Measurements from ENCODE around the gene TBC1D1.

The TBC1D1 gene

GRCh38 chr4:38067499-38067898 lies 176.6 kb downstream of the TBC1D1 start:
- Mint-ChIP-seq H3K27ac (no peak overlapping the region), H3K9me3 (no peaks in the 10 kb centered on the region), H3K4me3 (no peak overlapping the region), H3K36me3 (peaks cover 16% of the 10 kb centered on the region), H3K4me1 (peaks cover 21% of the 10 kb centered on the region)
- ATAC-seq (no peak), DNase-seq (ENCODE audit: low spot score in 2 of 2) (no peak)

GRCh38 chr4:38068107-38068506 lies 177.2 kb downstream of the TBC1D1 start:
- peaks cover 15% of the 10 kb centered on the region for H3K4me1 Mint-ChIP-seq
- no peak for ATAC-seq
- H3K4me3 Mint-ChIP-seq, result no peak overlapping the region
- no peaks in the 10 kb centered on the region for H3K9me3 Mint-ChIP-seq
- peaks cover 21% of the 10 kb centered on the region for H3K36me3 Mint-ChIP-seq
- H3K27ac Mint-ChIP-seq, result peak overlapping the region; percentile 4
- DNase-seq (ENCODE audit: low spot score in 2 of 2), result no peak

GRCh38 chr4:38069271-38069760 lies 178.4 kb downstream of the TBC1D1 start:
- Mint-ChIP-seq H3K4me1 (peaks cover 13% of the 10 kb centered on the region), H3K4me3 (no peak overlapping the region), H3K27ac (peak overlapping the region; percentile 65), H3K36me3 (peaks cover 27% of the 10 kb centered on the region), H3K9me3 (no peaks in the 10 kb centered on the region)
- ATAC-seq (no peak), DNase-seq (ENCODE audit: low spot score in 2 of 2) (no peak)

GRCh38 chr4:38071801-38072431 lies 181.0 kb downstream of the TBC1D1 start:
- DNase-seq (ENCODE audit: low spot score in 2 of 2) (no peak), ATAC-seq (peak; percentile 32)
- peaks cover 22% of the 10 kb centered on the region for H3K4me1 Mint-ChIP-seq
- no peak overlapping the region for H3K4me3 Mint-ChIP-seq
- no peaks in the 10 kb centered on the region for H3K9me3 Mint-ChIP-seq
- H3K36me3 Mint-ChIP-seq, result peaks cover 32% of the 10 kb centered on the region
- no peak overlapping the region for H3K27ac Mint-ChIP-seq

- DNase-seq (ENCODE audit: low spot score in 2 of 2) (no peak), ATAC-seq (no peak)
- Mint-ChIP-seq H3K4me1 (peaks cover 22% of the 10 kb centered on the region), H3K9me3 (no peaks in the 10 kb centered on the region), H3K36me3 (peaks cover 32% of the 10 kb centered on the region), H3K27ac (no peak overlapping the region), H3K4me3 (no peak overlapping the region)
Observed at GRCh38 chr4:38072578-38072977, 181.7 kb downstream of the TBC1D1 start.

GRCh38 chr4:38073596-38074234 lies 182.8 kb downstream of the TBC1D1 start:
- H3K27ac Mint-ChIP-seq, result no peak overlapping the region

GRCh38 chr4:38075370-38076152 lies 184.7 kb downstream of the TBC1D1 start:
- H3K27ac Mint-ChIP-seq, result no peak overlapping the region
- H3K36me3 Mint-ChIP-seq, result peaks cover 21% of the 10 kb centered on the region
- DNase-seq (ENCODE audit: low spot score in 2 of 2) (no peak), ATAC-seq (no peak)
- peaks cover 32% of the 10 kb centered on the region for H3K4me1 Mint-ChIP-seq
- H3K4me3 Mint-ChIP-seq, result no peak overlapping the region
- H3K9me3 Mint-ChIP-seq, result no peaks in the 10 kb centered on the region

More at GRCh38 chr4:38073596-38074234, 182.8 kb downstream of the TBC1D1 start:
- ATAC-seq (no peak), DNase-seq (ENCODE audit: low spot score in 2 of 2) (no peak)
- H3K4me3 Mint-ChIP-seq, result no peak overlapping the region
- no peaks in the 10 kb centered on the region for H3K9me3 Mint-ChIP-seq
- peaks cover 31% of the 10 kb centered on the region for H3K4me1 Mint-ChIP-seq
- peaks cover 26% of the 10 kb centered on the region for H3K36me3 Mint-ChIP-seq

- H3K4me3 Mint-ChIP-seq, result no peak overlapping the region
Observed at GRCh38 chr4:38076153-38076669, 185.3 kb downstream of the TBC1D1 start.

GRCh38 chr4:38077791-38078489 lies 187.1 kb downstream of the TBC1D1 start:
- H3K27ac Mint-ChIP-seq, result peak overlapping the region; percentile 76
- no peak overlapping the region for H3K4me3 Mint-ChIP-seq
- H3K9me3 Mint-ChIP-seq, result no peaks in the 10 kb centered on the region

More at GRCh38 chr4:38076153-38076669, 185.3 kb downstream of the TBC1D1 start:
- peaks cover 21% of the 10 kb centered on the region for H3K36me3 Mint-ChIP-seq
- H3K27ac Mint-ChIP-seq, result no peak overlapping the region
- H3K4me1 Mint-ChIP-seq, result peaks cover 32% of the 10 kb centered on the region
- no peaks in the 10 kb centered on the region for H3K9me3 Mint-ChIP-seq
- ATAC-seq (no peak), DNase-seq (ENCODE audit: low spot score in 2 of 2) (no peak)

GRCh38 chr4:38078590-38079421 lies 187.9 kb downstream of the TBC1D1 start:
- peaks cover 24% of the 10 kb centered on the region for H3K4me1 Mint-ChIP-seq
- H3K4me3 Mint-ChIP-seq, result peak overlapping the region; percentile 8
- peaks cover 5% of the 10 kb centered on the region for H3K36me3 Mint-ChIP-seq
- H3K27ac Mint-ChIP-seq, result peak overlapping the region; percentile 76
- no peaks in the 10 kb centered on the region for H3K9me3 Mint-ChIP-seq
- no peak for DNase-seq (ENCODE audit: low spot score in 2 of 2)
- ATAC-seq, result peak; percentile 62

More at GRCh38 chr4:38077791-38078489, 187.1 kb downstream of the TBC1D1 start:
- ATAC-seq (no peak), DNase-seq (ENCODE audit: low spot score in 2 of 2) (no peak)
- Mint-ChIP-seq H3K36me3 (peaks cover 13% of the 10 kb centered on the region), H3K4me1 (peaks cover 24% of the 10 kb centered on the region)

GRCh38 chr4:38080061-38080974 lies 189.4 kb downstream of the TBC1D1 start:
- Mint-ChIP-seq H3K27ac (peak overlapping the region; percentile 32), H3K4me3 (no peak overlapping the region), H3K4me1 (peaks cover 24% of the 10 kb centered on the region), H3K9me3 (no peaks in the 10 kb centered on the region), H3K36me3 (peaks cover 7% of the 10 kb centered on the region)
- DNase-seq (ENCODE audit: low spot score in 2 of 2), result no peak
- ATAC-seq, result no peak

GRCh38 chr4:38082021-38082420 lies 191.1 kb downstream of the TBC1D1 start:
- ATAC-seq, result no peak
- Mint-ChIP-seq H3K4me1 (peaks cover 16% of the 10 kb centered on the region), H3K36me3 (peaks cover 7% of the 10 kb centered on the region), H3K27ac (peak overlapping the region; percentile 13), H3K9me3 (no peaks in the 10 kb centered on the region), H3K4me3 (no peak overlapping the region)
- no peak for DNase-seq (ENCODE audit: low spot score in 2 of 2)

Data from stimulated activated effector memory CD8-positive, alpha-beta T cell treated with anti-CD3 and anti-CD28 coated beads, Interleukin-12 subunit alpha, Interleukin-12 subunit beta, amount 100 ng/mL, for 72 hours (primary cell).